HCT116 (cell line): Measurements from ENCODE around the gene BEX4. TPM values are rescaled to one million over a fixed set of nuclear protein-coding genes. Genes with fewer than 3 reads are reported as not detected.

ENCODE experiments used
- ATAC-seq: fragments of 200-7000 bp; cut with Tn5 transposase; 2 replicates; pipeline ENCODE4 v1.9.1; 2020; ENCODE audit warnings: mild to moderate bottlenecking, moderate library complexity
- BruUV-seq: library from RNA; stranded (reverse); fragments of 400-500 nt; replicated peaks from 2 replicates; lab custom pipeline; 2021; lab: Mats Ljungman, UMichigan
- CTCF ChIA-PET: fragments of 300-600 bp; sonication (Branson Sonifier 250); formaldehyde crosslinking; loops from one replicate; lab custom pipeline; 2021; ENCODE audit warnings: antibody characterized with exemption; lab: Charles Lee
- POLR2A ChIA-PET: fragments of 300-600, 350-600 bp; sonication (Branson Sonifier 250); formaldehyde crosslinking; loops from one replicate; lab custom pipeline; 2021; ENCODE audit warnings: antibody characterized with exemption; lab: Charles Lee
- RAD21 ChIA-PET, 2 experiments: fragments of 300-600 bp; sonication (Branson Sonifier 250); formaldehyde crosslinking; loops; one replicate each; lab custom pipeline; 2023; ENCODE audit warnings: low total read pairs in 2 of 2; ENCODE audit not compliant: uncharacterized antibody in 2 of 2, unreplicated experiment in 2 of 2, low non-redundant PET in 1 of 2; lab: Charles Lee
- DNase-seq: peaks from one replicate; pipeline ENCODE4 v3.0.0-alpha.2; 2010; ENCODE audit warnings: low read depth, low spot score
- H2AFZ ChIP-seq: fragments of 200-600 bp; shearing (Covaris generic), sonication (generic); 2 replicates; pipeline ENCODE4 v1.6.1; 2017; ENCODE audit warnings: low read depth, mixed run types, mixed read lengths, antibody characterized with exemption, low read length; ENCODE audit not compliant: poor library complexity, severe bottlenecking
- H3K27ac ChIP-seq: 2 replicates; pipeline ENCODE4 v1.5.1; 2012; ENCODE audit warnings: low read depth, low read length
- H3K27me3 ChIP-seq: fragments of 200-600 bp; sonication (generic); 2 replicates; pipeline ENCODE4 v1.6.1; 2016; ENCODE audit warnings: mixed run types, low read length, mixed read lengths; ENCODE audit not compliant: insufficient read depth
- H3K36me3 ChIP-seq, 2 experiments: fragments of 200-500 bp in 1 of 2; fragments of 200-600 bp in 1 of 2; sonication (Bioruptor generic) in 1 of 2; sonication (generic) in 1 of 2; 2 replicates each; pipeline versions ENCODE4 v1.5.1 to v1.6.1; 2014 to 2016; ENCODE audit warnings: low read length in 2 of 2, inconsistent platforms in 1 of 2, mixed read lengths in 1 of 2, mixed run types in 1 of 2; ENCODE audit not compliant: insufficient read depth in 2 of 2, control insufficient read depth in 1 of 2
- H3K4me1 ChIP-seq, 2 experiments: fragments of 200-600 bp in 1 of 2; sonication (generic) in 1 of 2; 2 replicates each; pipeline versions ENCODE4 v1.5.1 to v1.6.1; 2012 to 2017; ENCODE audit warnings: low read length in 2 of 2, inconsistent platforms in 1 of 2, mild to moderate bottlenecking in 1 of 2, mixed read lengths in 1 of 2, mixed run types in 1 of 2, moderate library complexity in 1 of 2; ENCODE audit not compliant: insufficient read depth in 2 of 2, control insufficient read depth in 1 of 2
- H3K4me2 ChIP-seq: fragments of 200-600 bp; sonication (generic); 2 replicates; pipeline ENCODE4 v1.6.1; 2017; ENCODE audit warnings: mixed run types, low read length, mixed read lengths
- H3K4me3 ChIP-seq, 2 experiments: fragments of 200-600 bp in 1 of 2; sonication (generic) in 1 of 2; replicated peaks in 1 of 2; 2 replicates each; pipeline ENCODE4 v1.5.1; 2011 to 2016; ENCODE audit warnings: low read length in 2 of 2, control low read depth in 1 of 2, low read depth in 1 of 2, mild to moderate bottlenecking in 1 of 2, mixed read lengths in 1 of 2, mixed run types in 1 of 2
- H3K79me2 ChIP-seq: fragments of 200-600 bp; sonication (generic); 2 replicates; pipeline ENCODE4 v1.6.1; 2017; ENCODE audit warnings: mild to moderate bottlenecking, mixed run types, low read length, moderate library complexity, mixed read lengths; ENCODE audit not compliant: insufficient read depth
- H3K9ac ChIP-seq: fragments of 200-600 bp; sonication (generic); 2 replicates; pipeline ENCODE4 v1.6.1; 2016; ENCODE audit warnings: low read length, mixed read lengths
- H3K9me2 ChIP-seq: fragments of 200-600 bp; sonication (generic), shearing (Covaris generic); 2 replicates; pipeline ENCODE4 v1.6.1; 2017; ENCODE audit warnings: mixed run types, mild to moderate bottlenecking, moderate library complexity; ENCODE audit not compliant: insufficient read depth
- H3K9me3 ChIP-seq, 2 experiments: fragments of 200-500 bp in 1 of 2; fragments of 200-600 bp in 1 of 2; sonication (Bioruptor generic) in 1 of 2; sonication (generic) in 1 of 2; 2 replicates each; pipeline ENCODE4 v1.6.1; 2014 to 2017; ENCODE audit warnings: low read length in 2 of 2, mixed read lengths in 2 of 2, inconsistent platforms in 1 of 2, low read depth in 1 of 2, mild to moderate bottlenecking in 1 of 2, mixed run types in 1 of 2, moderate library complexity in 1 of 2; ENCODE audit not compliant: control insufficient read depth in 1 of 2, insufficient read depth in 1 of 2
- H4K20me1 ChIP-seq: fragments of 200-600 bp; sonication (generic), shearing (Covaris generic); 2 replicates; pipeline ENCODE4 v1.6.1; 2017; ENCODE audit warnings: mixed run types, mild to moderate bottlenecking, moderate library complexity; ENCODE audit not compliant: insufficient read depth
- ATF3 ChIP-seq: IDR thresholded peaks from 2 replicates; pipeline ENCODE4 v1.6.1; 2012
- CTCF ChIP-seq, 3 experiments: fragments of 200-600 bp in 1 of 3; sonication (generic) in 1 of 3; IDR thresholded peaks in 2 of 3; conservative IDR thresholded peaks in 1 of 3; 2 replicates each; pipeline ENCODE4 v1.5.1; 2012 to 2017; ENCODE audit warnings: low read depth in 2 of 3, low read length in 2 of 3, antibody characterized with exemption in 1 of 3, borderline replicate concordance in 1 of 3, control low read depth in 1 of 3, mild to moderate bottlenecking in 1 of 3, mixed read lengths in 1 of 3, mixed run types in 1 of 3, moderate library complexity in 1 of 3; ENCODE audit not compliant: insufficient read depth in 1 of 3
- ELF1 ChIP-seq: IDR thresholded peaks from 2 replicates; pipeline ENCODE4 v1.6.1; 2012; ENCODE audit warnings: low read depth, borderline replicate concordance
- EZH2 ChIP-seq: fragments of 200-600 bp; sonication (generic); IDR thresholded peaks from 2 replicates; pipeline ENCODE4 v1.6.1; 2017; ENCODE audit warnings: antibody characterized with exemption, mixed run types
- EZH2phosphoT487 ChIP-seq: fragments of 200-600 bp; IDR thresholded peaks from 2 replicates; pipeline ENCODE4 v1.6.1; 2018; ENCODE audit warnings: antibody characterized with exemption, borderline replicate concordance
- FOSL1 ChIP-seq: IDR thresholded peaks from 2 replicates; pipeline ENCODE4 v1.6.1; 2012; ENCODE audit warnings: low read depth
- JUND ChIP-seq: IDR thresholded peaks from 2 replicates; pipeline ENCODE4 v1.6.1; 2012
- POLR2A ChIP-seq: IDR thresholded peaks from 2 replicates; pipeline ENCODE4 v1.7.0; 2011; ENCODE audit warnings: borderline replicate concordance; ENCODE audit not compliant: insufficient read depth, insufficient read length; ENCODE audit errors: extremely low read depth
- POLR2AphosphoS5 ChIP-seq: IDR thresholded peaks from 2 replicates; pipeline ENCODE4 v1.6.1; 2011; ENCODE audit warnings: mild to moderate bottlenecking, low read depth, low read length, moderate library complexity
- RAD21 ChIP-seq: IDR thresholded peaks from 2 replicates; pipeline ENCODE4 v1.6.1; 2012; ENCODE audit warnings: low read depth, mild to moderate bottlenecking
- SIN3A ChIP-seq: IDR thresholded peaks from 2 replicates; pipeline ENCODE4 v1.6.1; 2012; ENCODE audit warnings: low read depth
- SP1 ChIP-seq: IDR thresholded peaks from 2 replicates; pipeline ENCODE4 v1.6.1; 2012; ENCODE audit warnings: low read depth
- SRF ChIP-seq: IDR thresholded peaks from 2 replicates; pipeline ENCODE4 v1.6.1; 2012; ENCODE audit warnings: low read depth
- YY1 ChIP-seq: IDR thresholded peaks from 2 replicates; pipeline ENCODE4 v1.6.1; 2011; ENCODE audit warnings: low read length, low read depth, moderate library complexity, mild to moderate bottlenecking; ENCODE audit not compliant: insufficient replicate concordance; ENCODE audit errors: extremely low read depth
- ZFX ChIP-seq: fragments of 450-650 bp; IDR thresholded peaks from 2 replicates; pipeline ENCODE4 v1.6.1; 2017
- ZNF274 ChIP-seq: fragments of 200-500 bp; sonication (Bioruptor generic); IDR thresholded peaks from 2 replicates; pipeline ENCODE4 v1.6.1; 2014; ENCODE audit warnings: mild to moderate bottlenecking, low read depth, low read length, inconsistent platforms
- intact Hi-C: fragments of 100-400 bp; cut with micrococcal nuclease; formaldehyde crosslinking; loops from 2 replicates; pipeline ENCODE4 v1.10.0; 2022
- total RNA-seq: library from RNA; stranded (reverse); gene quantifications from one replicate; pipeline ENCODE4 v1.2.1, GENCODE V29; 2021; ENCODE audit not compliant: unreplicated experiment

Gene BEX4
- total RNA-seq, 1 experiment from 2014 or later, result 0.91 TPM

- ChIA-PET POLR2A (no interaction called here), RAD21 (no interaction called here), CTCF (interaction anchor here (1.0 to 1.6 kb wide), 3 partner anchors 22 to 215 kb away, joined by 3 to 7 read pairs (median 3); no protein-coding TSS in a partner anchor)
- no peak overlapping the region for H3K27ac ChIP-seq
- no peaks in the 10 kb centered on the region for H3K9me2 ChIP-seq
- H2AFZ ChIP-seq, result no peak overlapping the region
- peaks cover 8% of the 10 kb centered on the region for H3K79me2 ChIP-seq
- H3K4me3 ChIP-seq, result no peak overlapping the region
- H3K9me3 ChIP-seq, result no peaks in the 10 kb centered on the region
- ATAC-seq (peak; percentile 58; the same call in 1 of the 2 replicates), DNase-seq (peak; percentile 8)
- H3K9ac ChIP-seq, result no peak overlapping the region
- BruUV-seq, result no TSS peak
- no peaks in the 10 kb centered on the region for H3K36me3 ChIP-seq
- no peak overlapping the region for H3K4me2 ChIP-seq
- H4K20me1 ChIP-seq, result no peaks in the 10 kb centered on the region
- peaks cover 3 to 5% of the 10 kb centered on the region in 2 experiments; a peak in 1 of 4 replicates for H3K4me1 ChIP-seq
- intact Hi-C loops, result loop anchor here (5.0 kb wide), 2 partner anchors 36 to 296 kb away; no protein-coding TSS in a partner anchor
- no peaks in the 10 kb centered on the region for H3K27me3 ChIP-seq
- peak in 2 of 3 experiments; percentile 27 to 40; a peak in 2 of 6 replicates for TF ChIP-seq CTCF (IDR thresholded peaks at IDR 0.05 in 2 of 3, conservative IDR thresholded peaks at IDR 0.05 in 1 of 3; ENCODE audit: borderline replicate concordance in 1 of 3, insufficient read depth in 1 of 3, low read depth in 2 of 3, low read length in 2 of 3)
- no peak for TF ChIP-seq ATF3
- TF ChIP-seq RAD21, result peak; percentile 48
Observed at GRCh38 chrX:103248553-103248952, 33.6 kb downstream of the BEX4 start.

- no peak overlapping the region for H2AFZ ChIP-seq
- DNase-seq, result no peak
- intact Hi-C loops, result loop anchor here (5.0 kb wide), 2 partner anchors 38 to 298 kb away; no protein-coding TSS in a partner anchor
- no peak overlapping the region for H3K4me2 ChIP-seq
- no peak overlapping the region for H3K4me3 ChIP-seq
- H4K20me1 ChIP-seq, result no peaks in the 10 kb centered on the region
- no TSS peak for BruUV-seq
- H3K4me1 ChIP-seq, result peaks cover 3 to 10% of the 10 kb centered on the region in 2 experiments; a peak in 1 of 4 replicates
- no peaks in the 10 kb centered on the region for H3K9me3 ChIP-seq
- H3K36me3 ChIP-seq, result no peaks in the 10 kb centered on the region
- no peaks in the 10 kb centered on the region for H3K9me2 ChIP-seq
- POLR2A ChIA-PET, result no interaction called here
- TF ChIP-seq ZFX (no peak), SP1 (no peak), POLR2A (no peak), ELF1 (no peak), SRF (no peak), ATF3 (no peak), ZNF274 (no peak), POLR2AphosphoS5 (no peak), FOSL1 (no peak), JUND (no peak), SIN3A (no peak), RAD21 (no peak), EZH2 (no peak), CTCF (IDR thresholded peaks at IDR 0.05 in 2 of 3, conservative IDR thresholded peaks at IDR 0.05 in 1 of 3; ENCODE audit: borderline replicate concordance in 1 of 3, insufficient read depth in 1 of 3, low read depth in 2 of 3, low read length in 2 of 3) (no peak), YY1 (no peak), EZH2phosphoT487 (no peak)
- TF ChIP-seq, all 23 proteins: peak for 0
- Histone ChIP-seq H3K27me3 (no peaks in the 10 kb centered on the region), H3K9ac (no peak overlapping the region), H3K79me2 (peaks cover 18% of the 10 kb centered on the region), H3K27ac (no peak overlapping the region)
- RAD21 ChIA-PET, result no interaction called here
- ATAC-seq, result no peak
- CTCF ChIA-PET, result interaction anchor here (1.6 kb wide), 1 partner anchor 39 kb away, joined by 7 read pairs; no protein-coding TSS in a partner anchor
Observed at GRCh38 chrX:103249805-103250204, 34.9 kb downstream of the BEX4 start.
